GM23248 (cell line): ENCODE results near the gene TM9SF1.

Source experiments
- EZH2 ChIP-seq: fragments of 200-600 bp; sonication (generic); IDR thresholded peaks from 2 replicates; pipeline ENCODE4 v1.6.1; 2018; ENCODE audit warnings: antibody characterized with exemption, mild to moderate bottlenecking; ENCODE audit not compliant: insufficient read depth, poor library complexity, severe bottlenecking
- EZH2phosphoT487 ChIP-seq: fragments of 200-600 bp; sonication (generic); IDR thresholded peaks from 2 replicates; pipeline ENCODE4 v1.6.1; 2018; ENCODE audit warnings: antibody characterized with exemption, moderate library complexity, mild to moderate bottlenecking, low read depth; ENCODE audit not compliant: insufficient read depth

GRCh38 chr14:24150567-24150966, 44.7 kb downstream of the TM9SF1 start:
- TF ChIP-seq EZH2, result no peak
- no peak for TF ChIP-seq EZH2phosphoT487
